Stimulated activated naive CD8-positive, alpha-beta T cell treated with anti-CD3 and anti-CD28 coated beads, Interleukin-15, amount 100 ng/mL, for 72 hours (primary cell): ENCODE measurements around the gene PCDHB12.
"Not testable (repeated sequence)": the region's sequence is repeated elsewhere in the genome, so short reads cannot be mapped to it uniquely, and the experiment has no call there.

Source experiments
- ATAC-seq: fragments of 150-1000 bp; cut with Tn5 transposase; 2 replicates; pipeline ENCODE4 v1.10.0; 2021; ENCODE audit warnings: mild to moderate bottlenecking, moderate library complexity
- DNase-seq, 2 donors: peaks; one replicate each; pipeline ENCODE4 v3.0.0; 2021 to 2022
- H3K27ac Mint-ChIP-seq, 2 donors: one replicate each; pipeline ENCODE4 v1.8.0; 2022; ENCODE audit warnings: mild to moderate bottlenecking in 2 of 2, mixed read lengths in 2 of 2, moderate library complexity in 2 of 2
- H3K27me3 Mint-ChIP-seq: one replicate; pipeline ENCODE4 v1.8.0; 2022; ENCODE audit warnings: mixed read lengths
- H3K4me1 Mint-ChIP-seq: one replicate; pipeline ENCODE4 v1.8.0; 2022; ENCODE audit warnings: mild to moderate bottlenecking, mixed read lengths
- H3K4me3 Mint-ChIP-seq, 2 donors: one replicate each; pipeline ENCODE4 v1.8.0; 2022; ENCODE audit warnings: mild to moderate bottlenecking in 2 of 2, mixed read lengths in 2 of 2, moderate library complexity in 1 of 2
- H3K9me3 Mint-ChIP-seq, 2 donors: one replicate each; pipeline ENCODE4 v1.8.0; 2022; ENCODE audit warnings: mixed read lengths in 2 of 2

Gene PCDHB12

GRCh38 chr5:141208478-141208877, at the start of gene PCDHB12:
PCDHB12 (plus strand) TSS chr5:141208719; CDS start chr5:141208908, 189 bp downstream.
- Mint-ChIP-seq H3K27ac (no peak within 1 kb of the TSS), H3K27me3 (peaks cover 56% of the 10 kb centered on the region)
- ATAC-seq, result no peak

GRCh38 chr5:141172381-141173204, 35.9 kb upstream of the PCDHB12 start, which contains the start of gene PCDHB7:
PCDHB7 (plus strand) TSS chr5:141172644; CDS start chr5:141172836, 192 bp downstream.
- Mint-ChIP-seq H3K4me3 (no peak within 1 kb of the TSS), H3K9me3 (peaks cover 9 to 14% of the 10 kb centered on the region in 2 donors), H3K4me1 (no peaks in the 10 kb centered on the region), H3K27me3 (peaks cover 36% of the 10 kb centered on the region), H3K27ac (peak within 1 kb of the TSS in 1 of 2 donors; percentile 55)
- no peak for DNase-seq
- ATAC-seq, result no peak

More at GRCh38 chr5:141208478-141208877, at the start of gene PCDHB12:
- Mint-ChIP-seq H3K4me3 (no peak within 1 kb of the TSS), H3K9me3 (peaks cover 0 to 12% of the 10 kb centered on the region in 2 donors), H3K4me1 (no peaks in the 10 kb centered on the region)
- no peak for DNase-seq

- not testable (repeated sequence) for ATAC-seq, H3K4me3 Mint-ChIP-seq, H3K27ac Mint-ChIP-seq, H3K4me1 Mint-ChIP-seq, DNase-seq
- H3K27me3 Mint-ChIP-seq, result peaks cover 22% of the 10 kb centered on the region
- H3K9me3 Mint-ChIP-seq, result peaks cover 4 to 14% of the 10 kb centered on the region in 2 donors
These were observed 34.0 kb upstream of the PCDHB12 start for GRCh38 chr5:141174291-141175104.

- Mint-ChIP-seq H3K9me3 (peaks cover 4 to 14% of the 10 kb centered on the region in 2 donors), H3K27ac (no peak overlapping the region), H3K27me3 (peaks cover 9% of the 10 kb centered on the region), H3K4me3 (no peak overlapping the region), H3K4me1 (no peaks in the 10 kb centered on the region)
- DNase-seq (no peak), ATAC-seq (no peak)
These were observed 32.6 kb upstream of the PCDHB12 start for GRCh38 chr5:141175933-141176332.

- ATAC-seq, H3K27ac Mint-ChIP-seq, DNase-seq, H3K4me1 Mint-ChIP-seq, H3K4me3 Mint-ChIP-seq: not testable (repeated sequence)
- H3K27me3 Mint-ChIP-seq, result peaks cover 12% of the 10 kb centered on the region
- peaks cover 4 to 20% of the 10 kb centered on the region in 2 donors for H3K9me3 Mint-ChIP-seq
These were observed 30.8 kb upstream of the PCDHB12 start, which contains the start of gene PCDHB8 for GRCh38 chr5:141177577-141178191. PCDHB8 (plus strand) TSS chr5:141177790; CDS start chr5:141178035, 245 bp downstream.

- not testable (repeated sequence) for H3K27ac Mint-ChIP-seq
- peaks cover 23% of the 10 kb centered on the region for H3K27me3 Mint-ChIP-seq
These were observed 29.1 kb upstream of the PCDHB12 start for GRCh38 chr5:141179371-141179770.

GRCh38 chr5:141179876-141180275, 28.6 kb upstream of the PCDHB12 start:
- H3K27ac Mint-ChIP-seq, H3K4me3 Mint-ChIP-seq, H3K4me1 Mint-ChIP-seq, ATAC-seq, DNase-seq: not testable (repeated sequence)
- Mint-ChIP-seq H3K9me3 (peaks cover 13 to 26% of the 10 kb centered on the region in 2 donors), H3K27me3 (peaks cover 28% of the 10 kb centered on the region)

More at GRCh38 chr5:141179371-141179770, 29.1 kb upstream of the PCDHB12 start:
- H3K4me1 Mint-ChIP-seq, DNase-seq, ATAC-seq, H3K4me3 Mint-ChIP-seq: not testable (repeated sequence)
- peaks cover 13 to 24% of the 10 kb centered on the region in 2 donors for H3K9me3 Mint-ChIP-seq

- ATAC-seq, result no peak
- Mint-ChIP-seq H3K27ac (no peak overlapping the region), H3K4me1 (no peaks in the 10 kb centered on the region)
These were observed 28.2 kb upstream of the PCDHB12 start for GRCh38 chr5:141180313-141180712.

GRCh38 chr5:141182248-141182647, 26.3 kb upstream of the PCDHB12 start, which contains the start of gene PCDHB16:
PCDHB16 (plus strand) TSS chr5:141182387; CDS start chr5:141182560, 173 bp downstream.
- H3K9me3 Mint-ChIP-seq, result peaks cover 18 to 24% of the 10 kb centered on the region in 2 donors
- DNase-seq (no peak), ATAC-seq (no peak)
- no peak within 1 kb of the TSS for H3K27ac Mint-ChIP-seq
- no peak within 1 kb of the TSS for H3K4me3 Mint-ChIP-seq
- H3K4me1 Mint-ChIP-seq, result no peaks in the 10 kb centered on the region
- peaks cover 42% of the 10 kb centered on the region for H3K27me3 Mint-ChIP-seq

More at GRCh38 chr5:141180313-141180712, 28.2 kb upstream of the PCDHB12 start:
- Mint-ChIP-seq H3K4me3 (no peak overlapping the region), H3K27me3 (peaks cover 33% of the 10 kb centered on the region), H3K9me3 (peaks cover 13 to 24% of the 10 kb centered on the region in 2 donors)
- no peak for DNase-seq

GRCh38 chr5:141184117-141184855, 24.2 kb upstream of the PCDHB12 start:
- H3K9me3 Mint-ChIP-seq, result peaks cover 24 to 26% of the 10 kb centered on the region in 2 donors
- not testable (repeated sequence) for H3K4me1 Mint-ChIP-seq

GRCh38 chr5:141186897-141187512, 21.5 kb upstream of the PCDHB12 start, which contains the start of gene PCDHB9:
PCDHB9 (plus strand) TSS chr5:141187161; CDS start chr5:141187319, 158 bp downstream.
- peak within 1 kb of the TSS in 1 of 2 donors; percentile 19 for H3K4me3 Mint-ChIP-seq
- DNase-seq (peak in 1 of 2 donors; percentile 16), ATAC-seq (no peak)
- peaks cover 24% of the 10 kb centered on the region in 2 donors for H3K9me3 Mint-ChIP-seq
- no peaks in the 10 kb centered on the region for H3K4me1 Mint-ChIP-seq
- no peak within 1 kb of the TSS for H3K27ac Mint-ChIP-seq
- H3K27me3 Mint-ChIP-seq, result peaks cover 76% of the 10 kb centered on the region

More at GRCh38 chr5:141184117-141184855, 24.2 kb upstream of the PCDHB12 start:
- DNase-seq, ATAC-seq, H3K4me3 Mint-ChIP-seq, H3K27ac Mint-ChIP-seq: not testable (repeated sequence)
- peaks cover 59% of the 10 kb centered on the region for H3K27me3 Mint-ChIP-seq

- DNase-seq, ATAC-seq, H3K27ac Mint-ChIP-seq, H3K4me1 Mint-ChIP-seq, H3K4me3 Mint-ChIP-seq: not testable (repeated sequence)
- H3K27me3 Mint-ChIP-seq, result peaks cover 76% of the 10 kb centered on the region
- H3K9me3 Mint-ChIP-seq, result peaks cover 17 to 25% of the 10 kb centered on the region in 2 donors
These were observed 19.8 kb upstream of the PCDHB12 start for GRCh38 chr5:141188682-141189081.

- Mint-ChIP-seq H3K9me3 (peaks cover 16 to 25% of the 10 kb centered on the region in 2 donors), H3K27me3 (peaks cover 77% of the 10 kb centered on the region)
- ATAC-seq, H3K4me1 Mint-ChIP-seq, DNase-seq, H3K27ac Mint-ChIP-seq, H3K4me3 Mint-ChIP-seq: not testable (repeated sequence)
These were observed 19.4 kb upstream of the PCDHB12 start for GRCh38 chr5:141189131-141189530.
